GM06990 (cell line): ENCODE results near the gene MTCL1.

Experiments
- DNase-seq: peaks from one replicate; pipeline ENCODE4 v3.0.0-alpha.2; 2011; ENCODE audit not compliant: insufficient read length; ENCODE audit errors: extremely low read depth
- H3K27me3 ChIP-seq: replicated peaks from 2 replicates; pipeline ENCODE4 v1.6.0; 2011; ENCODE audit warnings: low read length; ENCODE audit not compliant: control insufficient read depth, insufficient read depth
- H3K36me3 ChIP-seq: 2 replicates; pipeline ENCODE4 v1.5.1; 2011; ENCODE audit warnings: low read length; ENCODE audit not compliant: control insufficient read depth, insufficient read depth
- H3K4me3 ChIP-seq: replicated peaks from 2 replicates; pipeline ENCODE4 v1.5.1; 2011; ENCODE audit warnings: low read depth, mild to moderate bottlenecking, control low read depth, low read length
- TF ChIP-seq, protein P1 (sequence below): IDR thresholded peaks from 2 replicates; pipeline ENCODE4 v1.5.1; 2011; ENCODE audit warnings: low read length, control low read depth, mild to moderate bottlenecking, inconsistent platforms; ENCODE audit not compliant: insufficient read depth, poor library complexity, severe bottlenecking

Gene MTCL1

DNA sequence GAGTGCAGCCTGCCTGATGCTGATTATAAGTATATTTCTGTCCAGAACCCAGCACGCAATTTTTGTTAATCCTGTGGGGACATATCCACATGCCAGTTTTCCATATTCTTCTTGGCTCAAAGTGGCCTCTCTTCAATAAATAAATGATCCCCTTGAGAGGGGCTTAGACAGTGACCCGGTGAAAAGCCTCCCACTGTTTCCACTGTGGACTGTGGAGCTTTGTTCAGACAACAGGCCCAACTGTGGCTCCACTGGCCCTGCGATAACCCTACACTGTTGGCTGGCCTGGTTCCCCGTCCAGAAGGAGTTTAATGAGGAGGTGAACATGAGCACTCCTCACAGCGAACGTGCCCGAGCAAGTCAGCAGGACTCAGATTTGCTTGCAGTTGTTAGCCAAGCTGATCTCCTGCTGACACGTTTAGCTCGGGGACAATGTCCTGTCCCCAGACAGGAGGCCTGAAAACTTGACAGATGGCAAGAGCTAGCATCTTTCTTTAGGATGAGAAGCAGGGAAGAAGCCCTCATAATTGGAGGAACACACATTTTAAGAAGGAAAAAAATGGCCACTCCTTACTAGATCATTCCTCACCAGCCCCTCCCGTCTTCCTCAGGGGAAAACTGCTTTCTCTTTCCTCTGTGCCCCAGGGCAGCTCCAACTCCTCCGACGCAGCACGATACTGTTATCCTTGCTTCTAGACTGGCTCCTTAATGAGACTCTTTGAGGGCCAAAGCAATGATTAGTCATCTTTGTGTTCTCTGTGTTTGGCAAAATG lies 20.0 kb upstream of the MTCL1 start:
- TF ChIP-seq, protein P1, sequence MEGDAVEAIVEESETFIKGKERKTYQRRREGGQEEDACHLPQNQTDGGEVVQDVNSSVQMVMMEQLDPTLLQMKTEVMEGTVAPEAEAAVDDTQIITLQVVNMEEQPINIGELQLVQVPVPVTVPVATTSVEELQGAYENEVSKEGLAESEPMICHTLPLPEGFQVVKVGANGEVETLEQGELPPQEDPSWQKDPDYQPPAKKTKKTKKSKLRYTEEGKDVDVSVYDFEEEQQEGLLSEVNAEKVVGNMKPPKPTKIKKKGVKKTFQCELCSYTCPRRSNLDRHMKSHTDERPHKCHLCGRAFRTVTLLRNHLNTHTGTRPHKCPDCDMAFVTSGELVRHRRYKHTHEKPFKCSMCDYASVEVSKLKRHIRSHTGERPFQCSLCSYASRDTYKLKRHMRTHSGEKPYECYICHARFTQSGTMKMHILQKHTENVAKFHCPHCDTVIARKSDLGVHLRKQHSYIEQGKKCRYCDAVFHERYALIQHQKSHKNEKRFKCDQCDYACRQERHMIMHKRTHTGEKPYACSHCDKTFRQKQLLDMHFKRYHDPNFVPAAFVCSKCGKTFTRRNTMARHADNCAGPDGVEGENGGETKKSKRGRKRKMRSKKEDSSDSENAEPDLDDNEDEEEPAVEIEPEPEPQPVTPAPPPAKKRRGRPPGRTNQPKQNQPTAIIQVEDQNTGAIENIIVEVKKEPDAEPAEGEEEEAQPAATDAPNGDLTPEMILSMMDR = no peak
- Histone ChIP-seq H3K4me3 (no peak overlapping the region), H3K36me3 (no peaks in the 10 kb centered on the region), H3K27me3 (no peaks in the 10 kb centered on the region)
- DNase-seq = no peak

DNA sequence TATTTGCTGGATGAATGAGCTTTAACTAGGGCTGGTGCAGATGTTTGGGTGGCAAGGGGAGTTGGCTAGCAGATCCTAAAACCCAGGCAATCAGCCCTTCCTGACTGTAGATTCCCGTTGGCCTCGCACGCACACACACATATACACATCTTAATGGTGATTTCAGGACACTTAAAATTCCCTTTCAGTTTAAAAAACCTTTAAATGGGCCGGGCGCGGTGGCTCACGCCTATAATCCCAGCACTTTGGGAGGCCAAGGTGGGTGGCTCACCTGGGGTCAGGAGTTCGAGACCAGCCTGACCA lies 19.5 kb upstream of the MTCL1 start:
- Histone ChIP-seq H3K4me3 (no peak overlapping the region), H3K36me3 (no peaks in the 10 kb centered on the region), H3K27me3 (no peaks in the 10 kb centered on the region)
- DNase-seq = no peak
- TF ChIP-seq, protein P1 = no peak

DNA sequence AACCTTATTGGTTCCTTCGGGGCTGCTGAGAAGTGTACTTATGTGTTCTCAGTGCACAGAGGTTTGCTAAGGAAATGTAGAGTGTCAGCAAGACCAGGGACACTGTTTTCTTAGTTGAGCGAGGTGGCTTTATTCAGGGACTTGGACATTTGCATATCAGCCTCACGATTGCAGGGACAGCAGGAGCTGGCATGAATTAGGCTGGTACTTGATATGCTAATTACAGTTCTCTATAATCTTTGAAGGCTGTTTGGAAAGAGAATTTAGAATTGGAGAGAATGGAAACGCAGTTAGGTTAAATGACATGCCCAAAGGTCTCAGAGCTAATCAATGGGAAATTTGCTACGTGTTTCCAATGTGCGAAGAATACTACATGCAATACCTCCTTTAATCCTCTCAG lies 18.7 kb upstream of the MTCL1 start:
- TF ChIP-seq, protein P1 = no peak
- no peaks in the 10 kb centered on the region for H3K36me3 ChIP-seq
- H3K4me3 ChIP-seq = no peak overlapping the region
- no peaks in the 10 kb centered on the region for H3K27me3 ChIP-seq
- DNase-seq = no peak

DNA sequence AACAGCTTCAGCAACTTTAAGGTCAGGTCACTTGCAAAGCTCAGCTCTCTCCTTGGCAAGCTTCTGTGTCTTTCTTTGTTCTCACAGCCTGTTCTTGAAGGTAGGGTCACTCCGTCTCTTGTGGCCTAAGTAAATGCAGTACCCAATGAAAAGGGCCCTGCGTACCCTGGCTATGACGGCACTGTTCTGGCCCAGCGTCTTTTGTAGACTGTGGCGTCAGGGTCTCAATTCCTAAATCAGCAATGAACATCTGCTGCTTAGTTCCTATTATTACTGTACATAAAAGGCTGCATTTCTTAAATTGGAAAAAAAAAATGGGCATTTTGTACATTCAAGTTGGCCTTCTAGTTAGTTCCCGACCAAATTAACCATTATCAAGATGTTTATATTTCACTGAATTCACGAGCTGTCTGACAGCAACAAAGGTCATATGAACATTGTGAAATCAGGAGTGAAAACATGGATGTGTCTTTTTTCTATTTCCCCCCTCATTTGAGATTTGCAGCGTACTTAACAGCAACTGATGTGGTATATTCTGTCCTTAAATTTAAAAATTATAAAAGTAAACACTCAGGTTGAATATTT lies 17.0 kb upstream of the MTCL1 start:
- DNase-seq = no peak
- H3K4me3 ChIP-seq = no peak overlapping the region
- TF ChIP-seq, protein P1 = no peak
- no peaks in the 10 kb centered on the region for H3K36me3 ChIP-seq
- no peaks in the 10 kb centered on the region for H3K27me3 ChIP-seq

DNA sequence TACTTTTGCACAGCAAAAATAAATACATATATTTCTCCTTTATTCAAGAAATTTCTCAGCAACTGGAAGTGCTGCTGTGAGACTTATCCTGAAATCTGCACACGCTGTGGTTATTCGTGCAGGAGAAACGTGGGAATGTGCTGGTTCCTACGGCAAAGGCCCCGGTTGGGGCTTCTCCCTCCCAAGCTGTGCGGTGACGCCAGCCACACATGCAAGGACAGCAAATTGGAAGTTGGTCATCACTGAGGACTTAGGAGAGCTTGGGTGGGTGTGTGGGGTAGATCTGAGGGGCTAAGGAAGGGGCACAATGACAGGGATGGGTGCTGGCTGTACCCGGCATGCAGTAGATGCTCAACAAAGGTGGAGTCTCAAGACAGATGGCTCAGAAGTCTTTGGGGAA lies 16.5 kb upstream of the MTCL1 start:
- Histone ChIP-seq H3K27me3 (no peaks in the 10 kb centered on the region), H3K4me3 (no peak overlapping the region), H3K36me3 (no peaks in the 10 kb centered on the region)
- TF ChIP-seq, protein P1 = no peak
- DNase-seq = no peak
